ENCODE data around the gene MACF1.

Gene MACF1

DNA sequence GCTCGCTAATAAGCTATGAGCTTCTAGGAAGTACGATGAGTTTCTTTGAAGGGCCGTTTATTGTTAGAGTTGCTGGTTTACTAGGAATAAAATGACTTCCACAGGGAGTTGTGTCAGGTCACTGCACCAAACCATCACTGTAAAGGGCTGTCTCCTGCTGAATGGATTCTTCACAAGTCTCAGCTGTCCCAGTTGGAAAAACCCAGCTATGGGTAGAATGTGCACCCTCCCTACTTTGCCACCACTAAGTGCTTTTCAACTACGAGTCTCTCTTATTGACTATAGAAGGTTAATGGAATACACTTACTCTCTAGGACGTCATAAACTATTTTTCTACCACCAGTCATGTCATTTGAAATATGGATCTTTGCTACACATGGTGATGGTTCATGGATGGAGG lies 192.2 kb downstream of the MACF1 start:
- H3K4me3 ChIP-seq (ENCODE audit: low read length), result no peak overlapping the region
- no peak for DNase-seq (ENCODE audit: low read depth)
- TF ChIP-seq, protein P1, sequence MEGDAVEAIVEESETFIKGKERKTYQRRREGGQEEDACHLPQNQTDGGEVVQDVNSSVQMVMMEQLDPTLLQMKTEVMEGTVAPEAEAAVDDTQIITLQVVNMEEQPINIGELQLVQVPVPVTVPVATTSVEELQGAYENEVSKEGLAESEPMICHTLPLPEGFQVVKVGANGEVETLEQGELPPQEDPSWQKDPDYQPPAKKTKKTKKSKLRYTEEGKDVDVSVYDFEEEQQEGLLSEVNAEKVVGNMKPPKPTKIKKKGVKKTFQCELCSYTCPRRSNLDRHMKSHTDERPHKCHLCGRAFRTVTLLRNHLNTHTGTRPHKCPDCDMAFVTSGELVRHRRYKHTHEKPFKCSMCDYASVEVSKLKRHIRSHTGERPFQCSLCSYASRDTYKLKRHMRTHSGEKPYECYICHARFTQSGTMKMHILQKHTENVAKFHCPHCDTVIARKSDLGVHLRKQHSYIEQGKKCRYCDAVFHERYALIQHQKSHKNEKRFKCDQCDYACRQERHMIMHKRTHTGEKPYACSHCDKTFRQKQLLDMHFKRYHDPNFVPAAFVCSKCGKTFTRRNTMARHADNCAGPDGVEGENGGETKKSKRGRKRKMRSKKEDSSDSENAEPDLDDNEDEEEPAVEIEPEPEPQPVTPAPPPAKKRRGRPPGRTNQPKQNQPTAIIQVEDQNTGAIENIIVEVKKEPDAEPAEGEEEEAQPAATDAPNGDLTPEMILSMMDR (conservative IDR thresholded peaks at IDR 0.05; ENCODE audit: low read length), result no peak

- TF ChIP-seq, protein P1 (conservative IDR thresholded peaks at IDR 0.05; ENCODE audit: low read length), result no peak
- no peak overlapping the region for H3K4me3 ChIP-seq (ENCODE audit: low read length)
- DNase-seq (ENCODE audit: low read depth), result no peak
Observed at GRCh38 chr1:39397487-39397886, 193.0 kb downstream of the MACF1 start.

- DNase-seq (ENCODE audit: low read depth), result peak; percentile 98
- TF ChIP-seq, protein P1 (conservative IDR thresholded peaks at IDR 0.05; ENCODE audit: low read length), result peak; percentile 40
- H3K4me3 ChIP-seq (ENCODE audit: low read length), result no peak overlapping the region
Observed at GRCh38 chr1:39398278-39399021, 194.0 kb downstream of the MACF1 start.

- TF ChIP-seq, protein P1 (conservative IDR thresholded peaks at IDR 0.05; ENCODE audit: low read length), result no peak
- no peak for DNase-seq (ENCODE audit: low read depth)
- H3K4me3 ChIP-seq (ENCODE audit: low read length), result no peak overlapping the region
Observed at GRCh38 chr1:39401106-39401505, 196.6 kb downstream of the MACF1 start.

- no peak for DNase-seq (ENCODE audit: low read depth)
- TF ChIP-seq, protein P1 (conservative IDR thresholded peaks at IDR 0.05; ENCODE audit: low read length), result no peak
- H3K4me3 ChIP-seq (ENCODE audit: low read length), result no peak overlapping the region
Observed at GRCh38 chr1:39404876-39405275, 200.4 kb downstream of the MACF1 start.

DNA sequence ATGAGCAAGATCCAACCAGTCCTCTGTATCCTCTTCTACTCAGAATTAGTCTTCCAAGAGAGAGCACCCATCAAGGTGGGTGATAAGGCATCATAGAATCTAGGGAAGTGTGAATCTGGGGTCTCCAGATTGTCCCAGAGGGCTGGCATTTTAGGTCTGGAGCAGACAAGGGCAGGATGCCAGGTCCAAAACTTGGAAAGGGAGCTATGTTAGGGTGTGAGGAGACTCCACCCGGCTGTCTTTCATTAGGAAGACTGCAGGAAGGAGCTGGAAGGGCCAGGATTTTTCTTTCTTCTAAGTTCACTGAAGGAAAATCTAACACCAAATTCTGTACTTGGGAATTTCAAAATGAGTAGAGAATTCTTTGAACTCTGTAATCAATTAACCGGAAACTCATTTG lies 200.9 kb downstream of the MACF1 start:
- peak; percentile 63 for DNase-seq (ENCODE audit: low read depth)
- TF ChIP-seq, protein P1 (conservative IDR thresholded peaks at IDR 0.05; ENCODE audit: low read length), result no peak

More for the DNA sequence above, 200.9 kb downstream of the MACF1 start:
- H3K4me3 ChIP-seq (ENCODE audit: low read length), result no peak overlapping the region

Measured in AG10803 (cell line).